ENCODE measurements around the gene TNIP2.
"Not testable (repeated sequence)": the region's sequence is repeated elsewhere in the genome, so short reads cannot be mapped to it uniquely, and the experiment has no call there.

TNIP2 gene

DNA sequence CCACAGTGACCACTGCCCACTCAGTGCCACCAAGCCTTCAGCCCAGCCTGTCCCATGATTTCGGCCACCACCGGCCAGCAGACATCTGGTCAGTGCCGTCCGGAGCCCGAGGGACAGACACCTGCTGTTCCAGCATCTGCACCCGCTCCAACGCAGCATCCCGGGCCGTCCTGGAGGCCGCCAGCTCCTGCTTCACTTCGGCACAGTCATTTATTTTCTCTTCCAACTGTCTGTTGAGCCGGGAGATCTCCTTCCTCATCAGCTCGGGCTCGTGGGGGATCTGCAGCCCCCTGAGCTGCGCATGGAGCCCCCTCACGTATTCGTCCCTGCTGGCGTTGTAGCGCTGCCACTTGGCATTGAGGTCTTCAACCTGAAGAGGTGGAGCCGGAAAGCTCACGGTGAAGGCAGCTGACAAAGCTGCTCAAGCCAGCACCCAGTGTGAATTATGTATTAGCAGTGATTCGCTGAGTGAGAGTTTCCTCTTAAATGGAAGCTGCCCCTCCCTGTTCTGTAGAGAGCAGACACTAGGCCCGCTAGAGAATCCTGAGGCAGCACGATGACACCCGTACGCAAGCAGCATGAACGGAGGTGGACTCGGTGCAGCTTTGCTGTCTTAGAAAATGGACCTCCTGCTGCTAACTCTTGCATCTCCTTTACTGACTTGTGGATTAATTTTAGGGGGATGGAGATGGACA lies 11.4 kb downstream of the TNIP2 start:
- DNase-seq (ENCODE audit: low read depth, low spot score) = no peak

DNA sequence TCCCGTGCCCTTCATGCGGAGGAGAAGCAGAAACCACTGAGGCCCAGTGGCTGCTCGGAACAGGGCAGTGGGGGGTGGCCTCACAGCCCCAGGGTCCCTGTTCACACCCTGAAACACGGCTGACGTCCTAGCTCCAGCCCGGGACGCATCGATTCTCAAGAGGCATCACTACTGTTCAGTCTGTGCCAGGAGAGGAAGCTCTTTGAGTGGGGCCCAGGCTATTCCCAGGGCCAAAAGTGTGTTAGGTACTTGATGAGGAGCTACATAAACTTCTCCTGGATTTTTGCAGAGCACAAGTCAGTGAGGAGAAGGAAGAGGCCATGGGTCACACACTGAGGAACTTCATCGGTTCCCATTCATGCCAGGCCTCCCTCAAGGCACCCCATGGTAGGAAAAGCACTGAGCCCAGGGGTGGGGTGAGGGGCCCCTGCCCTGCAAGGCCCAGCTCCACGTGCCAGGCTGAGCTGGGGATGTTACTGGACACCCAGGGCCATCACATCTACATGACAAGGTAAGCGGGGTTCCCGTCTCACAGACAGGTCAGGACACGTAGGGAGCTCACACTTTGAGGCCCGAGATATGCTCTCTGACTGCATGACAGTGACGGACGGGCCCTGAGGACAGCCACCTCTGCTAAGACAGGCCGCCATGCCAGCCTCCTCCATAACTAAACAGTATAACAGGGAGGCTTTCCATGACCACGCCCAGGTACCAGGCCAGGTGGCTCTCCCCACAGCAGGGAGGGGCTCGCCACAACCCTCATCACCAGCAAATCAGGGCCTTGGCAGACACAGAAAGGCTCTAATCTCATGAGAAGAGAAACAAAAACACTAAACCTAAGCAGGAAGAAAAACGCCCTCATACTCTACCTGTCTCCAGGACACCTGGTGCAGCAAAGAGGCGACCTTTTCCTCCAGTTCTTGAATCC lies 12.4 kb downstream of the TNIP2 start:
- no peak for DNase-seq (ENCODE audit: low read depth, low spot score)

DNA sequence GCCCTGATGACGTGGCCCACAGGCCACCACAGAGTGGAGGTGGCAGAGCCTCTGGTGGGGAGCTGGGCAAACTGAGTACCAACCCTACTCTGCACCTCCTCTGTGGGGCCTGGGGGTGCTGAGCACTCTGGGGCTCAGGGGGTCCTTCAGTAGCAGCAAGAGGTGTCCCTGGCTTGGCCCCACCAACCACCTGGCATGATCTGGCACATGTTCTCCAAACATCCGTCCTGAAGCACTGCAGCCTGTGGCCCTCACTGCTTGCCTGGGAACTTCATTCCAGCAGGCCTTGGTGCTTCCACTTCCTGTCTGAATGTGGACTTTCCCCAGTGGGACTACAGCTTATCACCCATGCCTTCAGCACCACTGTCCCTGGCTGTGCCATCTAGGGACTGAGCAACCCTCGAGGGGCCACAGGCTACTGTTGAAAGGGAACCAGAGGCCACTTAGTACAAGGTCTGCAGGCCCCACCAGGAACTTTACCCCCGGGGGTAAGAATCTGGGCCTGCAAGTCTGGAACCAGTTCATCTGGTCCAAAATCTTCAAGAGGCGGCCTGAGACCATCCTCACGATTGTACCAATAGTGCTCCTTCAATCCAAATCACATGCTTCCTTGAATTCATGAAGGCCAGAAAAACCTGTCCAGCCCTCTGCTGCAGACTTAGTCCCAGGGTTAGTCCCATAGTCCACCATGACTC lies 13.2 kb downstream of the TNIP2 start:
- DNase-seq (ENCODE audit: low read depth, low spot score) = no peak

DNA sequence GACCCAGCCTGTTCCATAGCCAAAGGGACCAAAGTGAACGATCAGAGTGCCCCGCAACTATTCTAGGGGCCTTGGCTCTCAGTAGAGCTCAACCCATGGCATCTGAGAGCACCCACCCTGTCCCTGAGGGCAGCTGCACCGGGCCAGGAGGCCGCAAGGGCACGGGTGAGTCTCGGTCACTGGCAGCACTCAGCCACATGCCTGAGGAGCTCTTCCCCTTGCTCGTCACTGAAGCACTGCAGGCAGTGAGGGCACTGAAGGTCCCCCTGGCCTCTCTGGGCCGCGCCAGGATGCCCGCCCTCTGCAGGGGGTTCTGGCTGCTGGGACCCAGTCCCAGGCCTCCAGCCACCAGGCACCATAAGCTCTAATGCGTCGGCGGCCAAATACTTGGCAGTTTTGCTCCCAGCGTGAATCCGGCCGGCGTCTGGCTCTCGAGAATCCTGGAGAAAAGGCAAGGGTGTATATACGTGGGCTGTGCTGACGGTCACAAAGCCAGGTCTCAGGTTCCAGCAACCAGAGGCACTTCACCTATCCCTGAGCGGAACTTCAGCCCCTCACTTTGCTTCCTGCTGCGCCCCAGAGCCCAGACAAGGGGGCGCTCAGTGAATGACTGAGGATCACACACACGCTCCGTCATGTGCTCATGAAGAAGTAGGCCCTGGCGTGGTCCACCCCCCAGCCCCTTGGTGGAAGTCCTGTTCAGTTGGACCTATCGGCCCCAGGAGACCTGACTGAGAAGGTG lies 13.9 kb downstream of the TNIP2 start:
- no peak for DNase-seq (ENCODE audit: low read depth, low spot score)

DNA sequence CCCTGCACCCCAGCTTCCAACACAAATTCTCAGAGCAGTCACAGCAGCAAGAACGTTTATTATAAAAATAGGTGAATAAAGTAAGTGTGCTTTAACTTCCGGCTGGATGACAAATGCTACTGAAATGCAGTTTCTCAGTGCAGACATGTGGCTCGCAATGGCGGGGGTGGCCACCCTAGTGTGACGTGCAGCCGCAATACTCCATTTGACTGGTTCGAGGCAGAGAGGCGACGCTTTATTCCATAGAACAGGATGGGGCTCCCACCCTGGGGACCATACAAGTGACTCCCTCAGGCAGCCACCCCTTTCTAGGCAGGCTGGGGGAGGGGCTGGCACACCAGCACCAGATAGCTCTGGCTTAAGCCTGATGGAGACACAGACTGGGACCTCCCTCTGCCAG lies 14.5 kb downstream of the TNIP2 start:
- DNase-seq (ENCODE audit: low read depth, low spot score) = peak; percentile 39

DNA sequence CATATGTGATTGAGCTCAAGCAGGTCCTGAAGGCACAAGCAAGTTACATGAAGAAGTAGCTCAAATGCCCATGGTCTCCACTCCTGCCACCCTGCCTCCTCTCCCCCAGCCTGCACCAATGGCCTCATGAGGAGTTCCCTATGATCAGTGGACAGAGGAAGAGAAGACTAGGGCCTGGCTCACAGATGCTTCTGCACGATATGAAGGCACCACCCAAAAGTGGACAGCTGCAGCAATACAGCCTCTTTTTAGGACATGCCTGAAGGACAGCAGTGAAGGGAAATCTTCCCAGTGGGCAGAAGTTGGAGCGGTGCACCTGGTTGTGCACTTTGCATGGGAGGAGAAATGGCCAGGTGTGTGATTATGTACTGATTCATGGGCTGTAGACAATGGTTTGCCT lies 17.8 kb downstream of the TNIP2 start:
- DNase-seq (ENCODE audit: low read depth, low spot score) = not testable (repeated sequence)

DNA sequence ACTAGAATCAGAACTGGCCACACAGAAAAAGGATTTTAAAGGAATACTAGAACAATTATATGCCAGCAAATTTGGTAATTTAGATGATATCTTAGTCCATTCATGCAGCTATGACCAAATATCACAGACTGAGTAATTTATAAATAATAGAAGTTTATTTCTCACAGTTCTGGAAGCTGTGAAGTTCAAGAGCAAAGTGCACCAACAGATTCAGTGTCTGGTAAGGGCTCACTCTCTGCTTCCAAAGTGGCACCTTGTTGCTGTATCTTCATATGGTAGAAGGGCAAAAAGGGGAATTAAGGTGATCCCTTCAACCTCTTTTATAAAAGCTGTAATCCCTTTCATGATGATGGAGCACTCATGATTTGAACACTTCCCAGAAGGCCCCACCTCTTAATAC lies 20.3 kb downstream of the TNIP2 start:
- no peak for DNase-seq (ENCODE audit: low read depth, low spot score)

DNA sequence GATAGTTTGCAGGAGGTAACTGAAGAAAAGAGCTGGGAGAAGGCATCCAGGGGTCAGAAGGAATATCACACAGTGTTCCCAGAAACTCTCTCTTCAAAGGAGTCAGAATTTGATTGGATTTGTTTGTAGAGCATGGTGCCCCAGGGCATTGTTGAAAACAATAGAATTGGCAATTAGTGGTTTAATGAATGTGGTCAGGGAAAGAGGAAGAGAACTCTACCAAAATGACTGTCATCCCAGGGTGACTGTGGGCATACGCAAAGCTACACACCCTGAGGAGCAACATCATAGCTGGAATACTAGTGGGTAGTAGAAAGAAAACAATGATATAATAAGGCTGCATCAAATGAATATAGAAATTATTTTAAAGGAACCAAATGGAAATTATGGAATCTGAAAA lies 21.5 kb downstream of the TNIP2 start:
- no peak for DNase-seq (ENCODE audit: low read depth, low spot score)

DNA sequence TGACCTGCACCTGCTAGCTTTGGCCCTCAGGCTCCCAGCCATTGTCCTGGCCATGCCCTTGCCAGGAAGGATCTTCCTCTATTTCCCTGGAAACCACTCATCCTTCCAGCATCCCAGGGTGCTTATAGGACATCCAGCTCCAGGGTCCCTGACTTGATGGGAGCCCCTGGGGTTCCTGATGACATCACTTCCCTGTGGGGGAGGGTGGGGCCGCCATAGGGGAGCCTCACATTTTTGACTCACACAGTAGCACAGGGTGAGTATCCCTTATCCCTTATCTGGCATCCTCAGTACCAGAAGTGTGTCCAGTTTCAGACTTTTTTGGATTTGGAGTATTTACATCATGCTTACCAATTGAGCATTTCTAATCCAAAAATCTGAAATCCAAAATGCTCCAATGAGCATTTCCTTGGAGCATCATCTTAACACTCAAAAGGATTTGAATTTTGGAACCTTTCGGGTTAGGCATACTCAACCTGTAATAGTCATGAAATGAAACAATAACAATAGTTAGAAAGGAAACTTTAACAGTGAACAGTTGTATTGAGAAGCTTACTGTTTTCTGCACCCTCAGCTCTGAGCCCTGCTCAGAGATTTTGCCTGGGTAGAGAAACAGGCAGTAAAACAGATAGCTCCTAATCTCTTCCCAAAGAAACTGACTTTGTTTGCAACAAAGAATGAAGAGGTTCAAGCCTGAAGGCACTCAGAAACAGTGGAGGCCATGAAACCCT lies 22.1 kb downstream of the TNIP2 start:
- DNase-seq (ENCODE audit: low read depth, low spot score) = no peak

DNA sequence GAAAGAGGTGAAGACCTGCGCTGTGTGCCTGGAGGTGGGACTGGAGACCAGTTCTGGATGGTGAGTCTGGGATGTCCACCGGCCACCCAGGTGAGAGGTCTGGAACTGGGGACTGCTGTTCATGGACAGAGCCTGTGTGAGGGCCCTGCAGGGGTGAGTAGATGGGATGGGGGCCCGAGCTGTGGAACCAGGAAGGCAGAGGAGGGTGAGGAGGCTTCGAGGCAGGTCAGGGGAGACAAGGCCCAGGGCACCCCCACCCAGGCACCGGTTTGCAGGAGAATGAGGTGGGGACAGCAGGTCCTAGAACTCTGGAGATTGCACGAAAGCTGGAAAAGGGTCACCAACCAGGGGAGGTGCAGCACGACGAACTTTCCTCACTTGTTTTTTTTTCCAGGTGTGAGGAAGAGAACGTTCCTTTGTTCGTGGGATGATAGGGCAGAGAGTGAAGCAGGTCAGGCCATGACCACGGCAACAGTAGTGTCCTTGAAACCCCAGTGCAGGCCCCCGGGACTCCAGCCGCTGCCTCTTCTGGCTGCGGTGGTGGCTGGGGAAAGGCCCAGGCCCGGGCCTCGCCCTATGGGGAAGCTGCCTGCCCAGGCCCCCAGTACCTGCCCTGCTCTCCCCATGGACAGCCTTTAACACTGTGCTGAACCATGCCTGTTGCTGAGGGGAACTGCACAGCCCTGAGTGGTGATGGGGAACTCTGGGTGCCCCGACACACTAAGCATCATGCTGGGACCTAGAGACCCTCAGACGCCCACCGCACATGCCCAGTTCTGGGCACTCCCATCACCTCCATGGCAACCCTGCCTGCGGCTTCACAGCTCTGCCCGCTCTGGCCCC lies 22.9 kb downstream of the TNIP2 start:
- no peak for DNase-seq (ENCODE audit: low read depth, low spot score)

DNA sequence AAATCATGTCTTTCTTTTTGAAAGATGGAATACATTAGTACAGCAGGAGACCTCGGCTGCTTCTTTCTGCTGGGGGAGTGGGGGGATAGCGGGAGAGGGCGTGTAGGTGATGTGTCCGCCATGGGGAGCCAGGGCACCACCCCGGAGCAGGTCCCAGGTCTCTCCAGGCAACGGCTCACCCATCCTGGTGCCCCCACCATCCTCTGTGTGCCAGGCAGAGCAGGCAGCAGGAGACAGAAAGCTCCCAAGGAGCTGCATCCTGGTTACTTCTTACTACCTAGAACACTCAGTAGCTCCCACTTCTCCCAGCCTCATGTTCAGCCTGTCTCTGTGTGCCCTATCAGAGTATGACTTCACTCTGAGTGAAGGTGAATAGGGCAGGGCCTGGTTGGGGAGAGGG lies 23.6 kb downstream of the TNIP2 start:
- DNase-seq (ENCODE audit: low read depth, low spot score) = no peak

DNA sequence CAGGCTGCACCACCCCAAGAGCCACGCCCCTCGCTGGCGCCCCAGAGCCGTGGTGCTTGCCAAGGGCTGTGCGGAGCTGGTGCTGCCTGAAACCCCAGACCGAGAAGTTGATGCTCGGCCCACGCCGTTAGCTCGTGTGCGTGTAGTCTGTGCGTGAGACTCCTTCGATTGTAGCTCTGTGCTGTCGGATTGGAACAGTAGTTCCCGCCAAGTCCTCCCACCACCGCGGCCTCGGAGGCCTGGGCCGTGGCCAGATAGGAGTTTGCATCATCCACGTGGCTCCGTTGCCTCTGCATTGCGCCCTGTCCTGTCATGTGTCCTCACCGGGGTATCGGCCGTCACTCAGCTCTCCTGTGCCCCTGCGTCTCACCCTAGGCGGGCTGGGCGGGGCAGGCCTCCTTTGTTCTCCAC lies 24.2 kb downstream of the TNIP2 start:
- no peak for DNase-seq (ENCODE audit: low read depth, low spot score)

DNA sequence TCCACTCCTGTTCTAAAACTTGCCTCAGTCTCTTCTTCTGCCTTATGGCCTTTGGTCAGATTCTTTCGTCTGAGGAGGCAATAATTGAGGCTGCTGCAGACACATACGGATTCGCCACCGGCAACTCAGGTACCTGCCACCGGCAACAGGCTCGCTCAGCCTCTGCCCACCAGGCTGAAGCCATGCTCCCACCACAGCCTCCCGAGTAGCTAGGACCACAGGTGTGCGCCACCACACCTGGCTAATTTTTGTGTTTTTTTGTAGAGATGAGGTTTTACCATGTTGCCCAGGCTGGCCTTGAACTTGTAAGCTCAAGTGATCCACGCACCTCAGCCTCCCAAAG lies 26.6 kb downstream of the TNIP2 start:
- DNase-seq (ENCODE audit: low read depth, low spot score) = no peak

DNA sequence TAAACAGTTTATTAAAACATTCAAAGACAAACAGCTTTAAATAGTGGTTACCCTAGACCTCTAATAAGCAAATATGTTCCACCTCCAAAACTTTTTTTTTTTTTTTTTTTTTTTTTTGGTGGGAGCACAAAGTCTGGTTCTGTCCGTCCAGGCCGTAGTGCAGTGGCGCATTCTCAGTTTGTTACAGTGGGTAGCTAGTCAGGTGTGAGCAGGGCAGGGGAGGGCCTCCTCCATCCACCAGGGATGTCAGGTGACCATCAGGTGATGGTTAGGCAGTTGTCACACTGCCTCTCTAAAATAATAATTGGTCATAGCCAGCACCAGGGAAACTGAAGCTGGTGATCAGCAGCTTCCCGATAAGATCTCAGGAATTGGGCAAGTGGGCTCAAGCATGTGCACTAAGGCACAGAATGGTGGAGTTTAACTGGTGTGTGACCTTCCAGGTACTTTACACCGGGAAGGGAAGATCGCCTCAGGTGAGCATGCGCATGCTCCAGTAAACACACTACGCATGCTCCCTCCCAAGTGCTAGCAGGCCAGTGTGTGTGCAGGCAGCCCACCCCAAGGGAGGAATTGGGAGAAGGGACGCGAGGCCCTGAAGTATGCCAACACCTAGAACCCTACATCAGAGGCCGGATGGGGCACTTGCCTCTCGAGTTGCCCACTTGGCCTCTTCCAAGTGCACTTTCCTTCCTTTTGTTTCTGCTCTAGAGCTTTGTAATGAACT lies 27.2 kb downstream of the TNIP2 start:
- DNase-seq (ENCODE audit: low read depth, low spot score) = no peak

DNA sequence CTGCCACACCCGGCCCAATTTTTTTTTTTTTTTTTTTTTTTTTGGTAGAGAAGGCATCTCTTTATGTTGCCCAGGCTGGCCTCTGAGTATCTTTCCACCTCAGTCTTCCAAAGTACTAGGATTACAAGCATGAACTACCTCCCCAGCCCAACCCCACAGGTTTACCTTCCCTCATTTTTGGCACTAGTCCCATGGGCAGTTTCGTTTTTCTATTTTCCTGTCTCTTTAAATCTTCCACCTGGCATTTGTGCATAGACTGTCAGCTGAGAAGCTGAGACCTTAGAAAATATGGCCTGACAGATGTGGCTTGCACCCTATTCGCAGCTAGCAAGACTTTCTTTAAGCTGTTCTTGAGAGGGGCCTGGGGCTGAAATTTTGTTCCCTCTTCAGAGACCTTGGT lies 27.9 kb downstream of the TNIP2 start:
- DNase-seq (ENCODE audit: low read depth, low spot score) = no peak

DNA sequence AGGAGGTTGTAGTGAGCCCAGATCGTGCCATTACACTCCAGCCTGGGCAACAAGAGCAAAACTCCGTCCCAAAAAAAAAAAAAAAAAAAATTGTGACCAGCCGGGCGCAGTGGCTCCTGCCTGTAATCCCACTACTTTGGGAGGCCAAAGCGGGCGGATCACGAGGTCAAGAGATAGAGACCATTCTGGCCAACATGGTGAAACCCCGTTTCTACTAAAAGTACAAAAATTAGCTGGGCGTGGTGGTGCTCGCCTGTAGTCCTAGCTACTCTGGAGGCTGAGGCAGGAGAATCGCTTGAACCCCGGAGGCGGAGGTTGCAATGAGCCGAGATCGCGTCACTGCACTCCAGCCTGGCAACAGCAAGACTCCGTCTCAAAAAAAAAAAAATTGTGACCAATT lies 29.3 kb downstream of the TNIP2 start:
- not testable (repeated sequence) for DNase-seq (ENCODE audit: low read depth, low spot score)

DNA sequence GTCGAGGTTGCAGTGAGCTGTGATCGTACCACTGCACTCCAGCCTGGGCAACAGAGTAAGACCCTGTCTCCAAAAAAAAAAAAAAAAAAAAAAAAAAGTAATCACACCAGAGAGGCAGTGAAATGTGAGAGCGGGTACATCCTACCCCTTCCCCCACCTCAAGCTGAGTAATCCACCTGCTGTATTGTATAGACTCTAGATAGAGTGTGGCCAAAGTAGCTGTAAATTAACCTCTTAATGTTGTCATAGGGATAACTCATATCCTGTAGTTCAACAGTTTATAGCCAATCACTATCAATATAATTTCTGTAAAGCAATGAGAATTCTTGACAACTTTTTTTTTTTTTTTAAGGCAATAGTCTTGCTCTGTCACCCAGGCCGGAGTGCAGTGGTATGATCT lies 30.8 kb downstream of the TNIP2 start:
- no peak for DNase-seq (ENCODE audit: low read depth, low spot score)

DNA sequence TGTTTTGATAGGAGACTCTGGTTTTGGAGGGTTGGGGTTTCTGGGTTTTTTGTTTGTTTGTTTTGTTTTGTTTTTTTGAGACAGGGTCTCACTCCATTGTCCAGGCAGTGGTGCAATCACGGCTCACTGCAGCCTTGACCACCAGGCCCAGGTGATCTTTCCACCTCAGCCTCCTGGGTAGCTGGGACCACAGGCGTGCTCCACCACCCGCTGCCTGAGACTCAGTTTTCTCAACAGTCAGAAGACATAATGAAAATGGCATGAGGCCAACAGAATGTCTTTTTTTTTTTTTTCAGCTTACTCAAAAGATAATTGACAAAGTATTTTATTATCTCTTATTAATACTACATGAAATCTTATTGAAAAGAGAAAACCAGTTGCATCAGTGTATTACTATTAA lies 32.4 kb downstream of the TNIP2 start:
- DNase-seq (ENCODE audit: low read depth, low spot score) = no peak

DNA sequence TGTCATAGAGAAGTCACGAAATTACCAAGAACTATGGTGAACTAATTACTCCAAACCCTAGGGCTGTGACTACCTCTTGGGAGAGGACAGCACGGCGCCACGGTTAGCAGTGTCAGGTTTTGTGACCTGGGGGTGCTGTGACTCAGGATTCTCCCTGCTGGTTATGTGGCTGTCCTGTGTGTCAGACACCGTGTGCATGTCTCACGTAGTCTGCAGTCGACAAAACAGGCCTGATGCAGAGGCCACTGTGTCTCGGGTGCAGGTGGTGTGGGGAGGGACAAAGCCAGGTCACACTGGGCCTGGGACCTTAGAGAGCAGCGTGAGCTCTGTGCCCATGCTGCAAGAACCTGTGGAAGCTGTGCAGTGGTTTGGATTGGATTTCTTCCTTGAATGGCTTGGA lies 34.1 kb downstream of the TNIP2 start:
- DNase-seq (ENCODE audit: low read depth, low spot score) = no peak

DNA sequence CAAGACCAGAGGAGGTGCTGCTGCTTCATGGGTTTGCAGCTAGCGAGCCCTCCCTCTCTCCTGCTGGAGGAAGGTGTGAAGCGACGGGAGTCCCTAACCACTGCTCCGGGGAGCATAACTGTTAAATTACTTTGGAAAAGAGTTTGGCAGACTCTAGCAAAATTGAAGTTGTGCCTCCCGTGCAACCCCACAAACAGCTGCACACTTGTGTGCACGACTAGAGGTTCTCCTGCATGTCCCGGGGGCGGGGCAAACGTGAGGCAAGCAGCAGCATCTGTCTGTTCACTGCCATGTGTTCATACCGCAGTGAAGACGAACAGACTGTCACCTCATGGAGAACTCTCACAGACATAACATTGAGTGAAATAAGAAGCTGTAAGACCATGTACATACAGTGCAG lies 34.5 kb downstream of the TNIP2 start:
- no peak for DNase-seq (ENCODE audit: low read depth, low spot score)
